ENCODE measurements around the gene TOMM7.
"Not testable (repeated sequence)": the region's sequence is repeated elsewhere in the genome, so short reads cannot be mapped to it uniquely, and the experiment has no call there.

Gene TOMM7

DNA sequence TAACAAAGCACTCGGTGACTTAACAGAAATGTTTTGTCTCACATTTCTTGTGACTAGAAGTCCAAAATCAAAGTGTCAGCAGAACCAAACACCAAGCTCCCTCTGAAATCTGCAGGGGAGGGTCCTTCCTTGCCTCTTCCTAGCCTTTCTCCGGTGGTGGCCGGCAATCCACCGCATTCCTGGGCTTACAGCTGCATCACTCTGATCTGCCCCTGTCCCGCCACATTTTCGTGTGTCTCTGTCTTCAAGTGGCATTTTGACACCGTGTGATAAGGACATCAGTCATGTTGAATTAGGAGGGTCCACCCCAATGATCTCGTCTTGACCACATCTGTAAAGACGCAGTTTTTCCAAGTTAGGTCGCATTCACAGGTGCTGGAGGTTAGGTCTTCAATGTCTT, 30.5 kb upstream of the TOMM7 start:
- no peak for DNase-seq

DNA sequence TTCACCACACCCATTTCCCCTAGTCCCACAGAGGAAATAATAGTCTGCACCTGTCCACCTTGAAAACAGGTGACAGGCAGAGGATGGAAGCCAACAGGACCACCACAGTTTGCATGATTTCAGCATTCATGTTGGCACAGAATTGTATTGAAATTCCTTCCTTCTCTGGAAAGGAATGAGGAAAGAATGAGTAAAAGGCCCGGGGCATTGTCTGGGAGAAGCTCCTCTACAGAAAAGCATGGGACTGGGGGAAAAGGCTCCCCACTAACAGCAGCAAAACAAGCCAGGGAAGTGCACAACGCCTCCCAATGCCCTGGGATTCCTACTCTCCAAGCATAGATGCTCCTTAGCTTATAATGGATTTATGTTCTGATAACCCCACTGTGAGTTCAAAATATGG, 28.5 kb upstream of the TOMM7 start:
- DNase-seq: no peak

DNA sequence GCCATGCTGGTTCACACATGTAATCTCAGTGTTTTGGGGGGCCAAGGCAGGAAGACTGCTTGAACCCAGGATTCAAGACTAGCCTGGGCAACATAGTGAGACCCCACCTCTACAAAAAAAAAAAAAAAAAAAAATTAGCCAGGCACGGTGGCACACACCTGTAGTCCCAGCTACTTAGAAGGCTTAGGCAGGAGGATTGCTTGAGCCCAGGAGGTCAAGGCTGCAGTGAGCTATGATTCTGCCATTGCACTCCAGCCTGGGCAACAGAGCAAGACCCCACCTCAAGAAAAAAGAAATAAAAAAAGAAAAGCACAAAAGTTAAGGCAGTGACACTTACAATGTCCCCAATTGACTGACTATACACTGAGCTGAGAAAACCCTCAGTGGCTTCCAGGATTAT, 27.7 kb upstream of the TOMM7 start:
- not testable (repeated sequence) for DNase-seq

DNA sequence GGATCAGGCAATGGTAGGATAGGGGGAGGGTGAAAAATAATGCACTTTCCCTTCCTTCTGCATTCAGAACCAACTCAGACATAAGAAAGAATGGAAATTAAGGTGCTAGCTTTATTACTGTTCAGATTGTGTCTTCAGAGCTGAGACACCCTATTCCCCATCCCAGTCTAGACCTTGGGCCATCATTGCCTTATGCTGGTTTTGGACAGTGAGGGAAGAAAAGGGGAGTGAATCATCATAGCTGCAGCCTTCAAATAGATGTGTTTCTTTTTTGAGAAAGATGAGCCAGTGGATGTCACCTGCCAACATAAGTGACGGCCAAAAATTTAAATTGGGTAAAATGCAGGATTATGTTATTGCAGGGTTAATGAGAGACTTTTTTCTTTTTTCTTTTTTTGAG, 27.0 kb upstream of the TOMM7 start:
- no peak for DNase-seq

DNA sequence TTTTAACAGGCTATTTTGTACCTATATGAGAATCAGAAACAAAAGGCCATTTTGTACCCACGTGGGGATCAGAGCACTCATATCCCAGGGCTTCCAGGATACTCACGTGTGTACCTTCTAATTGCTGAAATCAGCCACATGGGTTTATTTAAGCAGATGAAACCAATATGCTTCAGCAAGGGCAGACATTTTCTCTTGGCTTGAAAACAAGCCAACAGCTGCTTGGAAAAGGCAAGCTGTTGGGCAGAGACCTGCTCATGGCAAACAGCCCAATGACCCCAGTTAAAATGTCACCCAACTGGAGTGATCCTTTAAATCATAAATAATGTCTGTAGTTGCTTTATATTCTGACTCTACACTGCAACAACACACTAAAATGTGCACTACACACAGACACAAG, 26.5 kb upstream of the TOMM7 start:
- no peak for DNase-seq

DNA sequence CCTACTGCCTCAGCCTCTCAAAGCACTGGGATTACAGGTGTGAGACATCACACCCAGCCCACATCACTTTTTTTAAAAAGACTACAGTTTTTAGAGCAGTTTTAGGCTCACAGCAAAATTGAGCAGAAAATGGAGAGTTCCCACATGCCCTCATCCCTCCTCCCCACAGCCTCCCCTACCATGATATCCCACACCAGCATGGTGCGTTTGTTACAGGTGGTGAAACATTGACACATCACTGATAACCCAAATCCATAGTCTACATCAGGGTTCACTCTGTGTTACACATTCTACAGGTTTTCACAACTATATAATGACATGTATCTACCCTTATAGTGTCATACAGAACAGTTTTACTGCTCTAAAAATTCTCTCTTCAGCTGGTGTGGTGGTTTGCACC, 24.3 kb upstream of the TOMM7 start:
- no peak for DNase-seq

DNA sequence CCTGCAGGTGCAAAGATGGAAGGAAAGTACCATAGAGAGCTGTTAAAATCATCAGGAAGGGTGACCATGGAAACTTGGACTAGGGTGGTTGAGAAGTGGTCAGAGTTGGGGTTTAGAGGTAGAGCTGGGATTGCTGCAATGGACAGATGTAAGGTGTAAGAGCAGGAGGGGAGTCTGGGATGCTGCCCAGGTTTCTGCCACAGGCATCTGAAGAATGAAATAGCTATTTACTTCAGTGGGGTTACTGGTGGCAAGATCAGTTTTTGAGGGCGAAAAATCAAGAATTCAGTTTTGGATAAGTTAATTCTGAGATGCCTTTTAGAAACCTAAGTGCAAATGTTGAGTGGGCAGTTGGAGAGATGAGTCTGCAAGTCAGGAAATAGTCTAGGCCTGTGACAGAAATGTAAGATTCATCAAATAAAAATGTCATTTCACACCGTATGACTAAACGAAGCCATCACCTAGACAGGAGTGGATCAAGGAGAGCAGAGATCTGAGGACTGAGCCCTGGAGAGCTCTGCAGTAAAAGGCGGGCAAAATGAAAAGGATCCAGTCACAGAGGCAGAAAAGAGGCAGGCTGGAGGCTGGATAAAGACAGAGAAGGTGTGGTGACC, 22.7 kb upstream of the TOMM7 start:
- no peak for DNase-seq

DNA sequence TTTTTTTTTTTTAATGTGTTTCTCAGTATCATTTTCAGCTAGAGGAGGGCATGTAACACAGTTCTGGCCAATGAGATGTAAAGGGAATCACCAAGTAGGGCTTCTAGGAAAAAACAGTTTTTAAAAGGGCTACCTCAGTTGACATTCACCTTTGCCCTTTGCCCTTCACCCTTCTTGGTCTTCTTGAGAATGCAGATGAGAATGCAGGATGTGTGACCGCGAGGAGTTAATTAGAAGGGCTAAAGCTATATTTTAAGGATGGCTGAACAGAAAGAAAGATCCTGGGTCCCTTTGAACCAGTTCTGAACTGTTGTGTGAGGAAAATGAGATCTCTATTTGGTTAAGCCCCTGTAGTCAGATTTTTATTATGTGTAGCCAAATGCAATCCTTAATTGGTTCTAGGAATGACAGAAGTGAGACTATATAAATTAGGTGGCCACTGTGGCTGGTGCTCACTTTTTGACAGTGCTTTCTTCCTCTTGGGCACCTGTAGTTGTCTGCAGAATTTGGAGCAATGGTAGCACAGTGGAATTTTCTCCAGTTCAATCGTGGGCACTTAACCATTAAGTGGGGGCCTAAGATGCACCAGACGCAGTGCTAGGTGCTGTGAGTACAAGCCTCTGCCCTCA, 21.1 kb upstream of the TOMM7 start:
- no peak for DNase-seq

DNA sequence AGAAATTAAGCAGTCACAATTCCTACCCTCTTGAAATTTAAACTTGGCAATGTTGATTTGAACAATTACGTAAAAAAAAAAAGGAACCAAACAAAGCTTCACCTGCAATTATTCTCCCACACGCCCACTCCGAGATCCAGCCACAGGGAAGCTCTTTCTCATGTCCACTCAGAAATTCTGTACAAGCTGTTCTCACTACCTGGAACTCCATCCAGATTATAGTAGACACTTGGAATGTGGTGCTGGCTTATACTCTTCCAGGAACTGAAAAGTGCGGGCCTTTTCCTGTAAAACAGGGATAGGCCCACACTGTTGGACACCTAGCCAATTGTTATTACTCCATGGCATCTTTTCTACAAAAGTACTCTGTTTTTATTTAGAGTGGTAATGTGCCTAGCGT, 20.3 kb upstream of the TOMM7 start:
- DNase-seq: no peak

DNA sequence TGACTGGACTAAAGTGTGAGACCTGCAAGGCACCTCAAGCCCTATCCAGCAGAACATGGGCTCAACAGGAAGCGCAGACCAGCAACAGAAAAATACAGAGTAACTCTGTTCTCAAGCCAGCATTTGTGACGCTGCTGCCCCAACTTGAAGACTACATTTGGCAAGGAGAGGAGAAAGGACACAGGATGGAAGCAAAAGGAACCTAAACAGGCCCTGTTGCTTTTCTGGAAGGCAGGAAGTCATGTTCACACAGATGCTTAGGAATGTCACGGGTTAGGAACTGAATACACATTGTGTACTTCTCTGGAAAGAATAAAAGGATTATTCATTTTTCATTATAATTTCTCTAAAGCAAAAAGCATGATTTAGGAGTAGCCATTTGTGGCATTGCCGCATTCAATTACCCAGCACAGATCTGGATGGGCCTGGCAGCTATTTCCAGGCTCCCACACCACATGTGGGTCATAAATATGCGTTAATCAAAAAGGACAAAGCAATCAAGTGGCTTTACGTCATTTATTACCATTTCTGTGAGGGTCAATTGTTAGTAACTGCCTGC, 19.8 kb upstream of the TOMM7 start:
- DNase-seq: no peak

DNA sequence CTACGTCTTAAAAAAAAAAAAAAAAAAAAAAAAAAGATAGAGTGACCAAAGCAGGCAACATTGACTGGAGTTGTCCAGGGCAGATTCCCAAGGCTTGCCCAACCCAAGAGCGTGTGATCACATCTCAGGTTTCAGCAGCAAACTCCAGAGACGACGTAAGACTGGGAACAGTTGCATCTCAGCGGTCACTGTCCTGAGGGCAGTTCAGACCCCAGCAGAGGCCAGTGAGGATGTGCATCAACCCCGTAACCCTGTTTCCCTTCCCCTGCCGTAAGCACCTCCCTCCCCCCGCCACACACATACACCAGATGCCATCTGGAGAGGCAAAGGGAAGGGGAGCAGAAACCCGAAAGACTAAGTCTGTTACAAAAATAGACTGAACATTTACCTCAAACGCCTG, 19.3 kb upstream of the TOMM7 start:
- DNase-seq: no peak

DNA sequence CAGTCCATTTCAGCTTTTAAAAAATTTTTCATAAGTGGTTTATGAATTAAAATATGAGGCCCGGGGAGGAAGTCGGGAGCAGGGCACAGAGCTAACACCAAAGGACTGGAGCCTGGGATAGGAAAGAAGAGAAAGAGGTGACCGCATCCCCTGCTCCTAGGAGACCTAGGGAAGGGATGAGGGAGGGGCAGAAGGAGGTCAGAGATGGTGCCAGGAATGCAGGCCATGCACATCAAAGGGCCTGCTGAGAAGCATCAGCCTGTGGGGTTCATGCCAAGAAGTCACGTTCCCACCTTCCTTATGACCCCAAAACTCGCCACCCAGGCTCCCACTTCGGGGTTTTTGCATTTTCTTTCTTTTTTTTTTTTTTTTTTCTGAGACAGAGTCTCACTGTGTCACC, 14.7 kb upstream of the TOMM7 start:
- no peak for DNase-seq

DNA sequence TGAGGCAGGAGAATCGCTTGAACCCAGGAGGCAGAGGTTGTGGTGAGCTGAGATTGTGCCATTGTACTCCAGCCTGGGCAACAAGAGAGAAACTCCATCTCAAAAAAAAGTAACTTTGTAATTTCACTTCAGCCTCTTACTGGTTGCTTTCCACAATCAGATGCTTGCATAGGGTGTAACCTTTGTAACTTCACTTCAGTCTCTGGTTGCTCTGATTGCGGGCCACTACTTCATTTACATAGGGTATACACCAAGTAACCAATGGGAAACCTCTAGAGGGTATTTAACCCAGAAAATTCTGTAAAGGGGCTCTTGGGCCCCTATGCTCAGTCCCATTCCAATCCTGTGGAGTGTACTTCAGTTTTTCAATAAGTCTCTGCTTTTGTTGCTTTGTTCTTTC, 13.9 kb upstream of the TOMM7 start:
- not testable (repeated sequence) for DNase-seq

DNA sequence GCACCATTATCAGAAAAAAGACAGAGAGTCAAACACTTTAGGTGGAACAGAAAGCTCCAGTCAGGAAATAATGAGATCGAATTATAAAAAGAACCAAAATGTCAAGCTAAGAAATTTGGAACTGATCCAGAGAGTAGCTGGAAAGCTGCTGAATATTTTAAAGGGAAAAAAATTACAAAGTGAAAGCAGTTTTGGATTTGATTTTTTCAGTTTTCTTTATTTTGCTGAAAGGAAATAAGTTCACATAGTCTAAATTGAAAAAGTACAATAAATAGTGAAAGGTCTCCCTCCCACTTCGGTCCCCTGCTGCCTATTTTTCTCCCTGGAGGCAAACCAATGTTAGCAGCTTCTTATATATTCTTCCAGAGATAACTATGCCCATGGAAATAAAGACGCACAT, 11.3 kb upstream of the TOMM7 start:
- DNase-seq: no peak

DNA sequence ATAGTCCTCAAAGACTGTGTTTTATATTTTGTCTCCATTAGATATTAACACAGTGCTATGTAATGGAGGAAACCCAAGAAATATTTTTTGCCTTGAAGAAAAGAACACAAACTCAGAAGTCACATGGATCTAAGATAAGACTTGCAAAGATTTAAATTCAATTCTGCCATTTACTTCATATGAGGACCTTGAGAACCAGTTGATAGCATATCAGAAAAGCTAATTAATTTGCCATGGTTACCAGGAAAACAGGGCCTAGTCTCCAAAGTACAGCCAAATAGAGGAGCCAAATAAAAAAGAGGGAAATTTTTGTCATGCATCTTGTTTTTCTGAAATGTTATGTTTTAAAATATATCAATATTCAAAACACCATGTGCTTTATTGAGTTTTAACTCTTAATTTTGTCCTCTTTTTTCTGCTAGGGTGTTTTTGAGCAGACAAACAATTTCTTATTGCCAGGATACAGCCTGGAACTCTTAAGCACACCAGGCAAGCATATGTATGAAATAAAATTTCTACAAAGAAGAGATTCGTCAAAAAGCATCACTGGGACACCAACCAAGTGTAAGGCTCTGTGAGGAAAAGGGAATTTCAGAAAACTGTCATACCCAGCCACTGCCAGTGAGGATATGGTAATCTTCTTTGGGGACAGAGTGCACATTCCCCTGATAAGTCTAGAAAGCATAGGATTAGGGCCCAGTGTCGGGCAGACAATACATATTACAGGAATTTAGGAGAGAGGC, 10.6 kb upstream of the TOMM7 start:
- no peak for DNase-seq

DNA sequence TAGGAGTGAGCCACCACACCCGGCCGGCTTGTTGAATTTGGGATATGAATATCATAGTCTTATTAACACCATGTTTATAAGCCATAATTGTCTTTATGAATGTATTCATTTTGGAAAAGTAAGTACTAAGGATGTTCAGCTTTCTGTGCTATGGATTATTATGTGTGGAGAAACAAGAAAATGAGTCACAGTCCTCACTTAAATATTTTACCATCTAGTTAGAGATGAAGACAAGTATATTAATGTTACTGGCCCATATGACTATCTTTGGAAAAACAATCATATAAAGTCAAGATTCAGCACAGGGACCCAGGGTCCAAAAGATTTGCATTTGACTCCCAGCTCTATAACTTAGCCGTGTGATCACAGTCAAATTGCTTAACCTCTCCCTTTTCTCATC, 9.8 kb upstream of the TOMM7 start:
- no peak for DNase-seq

DNA sequence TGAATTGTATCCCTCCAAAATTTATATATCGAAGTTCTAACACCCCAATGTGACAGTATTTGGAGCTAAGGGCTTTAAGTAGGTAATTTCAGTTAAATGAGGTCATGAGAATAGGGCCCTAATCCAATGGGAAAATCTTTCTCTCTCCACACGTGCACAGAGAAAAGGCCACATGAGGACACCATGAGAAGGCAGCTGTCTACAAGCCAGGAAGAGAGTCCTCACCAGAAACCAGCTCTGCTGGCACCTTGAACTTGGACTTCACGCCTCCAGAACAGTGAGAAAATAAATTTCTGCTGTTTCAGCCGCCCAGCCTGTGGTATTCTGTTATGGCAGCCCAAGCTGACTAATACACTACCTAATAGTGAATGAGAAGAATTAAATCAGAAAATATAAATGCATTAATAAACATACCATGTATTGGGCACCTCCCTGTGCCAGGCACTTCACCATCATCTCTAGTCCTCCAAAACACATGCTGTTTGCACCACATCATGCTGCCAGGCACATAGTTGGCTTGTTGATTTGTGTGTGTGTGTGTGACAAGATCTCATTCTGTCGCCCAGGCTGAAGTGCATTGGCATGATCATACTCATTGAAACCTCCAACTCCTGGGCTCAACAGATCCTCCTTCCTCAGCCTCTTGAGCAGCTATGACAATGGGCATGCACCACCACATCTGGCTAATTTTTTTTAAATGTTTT, 9.1 kb upstream of the TOMM7 start:
- DNase-seq: no peak

DNA sequence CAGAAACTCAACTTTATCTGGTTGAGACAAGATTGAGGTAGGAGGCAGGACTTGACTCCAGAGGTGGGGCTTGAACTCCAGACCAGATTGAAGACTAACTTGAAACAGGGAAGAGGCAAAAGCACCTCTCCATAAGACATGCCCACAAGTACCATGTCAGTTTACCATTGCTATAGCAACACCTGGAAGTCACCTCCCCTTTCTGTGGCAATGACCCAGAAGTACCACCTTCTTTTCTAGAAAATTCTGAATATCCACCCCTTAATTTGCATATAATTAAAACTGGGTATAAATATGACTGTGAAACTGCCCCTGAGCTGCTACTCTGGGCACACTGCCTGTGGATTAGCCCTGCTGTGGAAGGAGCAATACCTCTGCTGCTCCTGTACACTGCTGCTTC, 4.9 kb upstream of the TOMM7 start:
- DNase-seq: no peak

DNA sequence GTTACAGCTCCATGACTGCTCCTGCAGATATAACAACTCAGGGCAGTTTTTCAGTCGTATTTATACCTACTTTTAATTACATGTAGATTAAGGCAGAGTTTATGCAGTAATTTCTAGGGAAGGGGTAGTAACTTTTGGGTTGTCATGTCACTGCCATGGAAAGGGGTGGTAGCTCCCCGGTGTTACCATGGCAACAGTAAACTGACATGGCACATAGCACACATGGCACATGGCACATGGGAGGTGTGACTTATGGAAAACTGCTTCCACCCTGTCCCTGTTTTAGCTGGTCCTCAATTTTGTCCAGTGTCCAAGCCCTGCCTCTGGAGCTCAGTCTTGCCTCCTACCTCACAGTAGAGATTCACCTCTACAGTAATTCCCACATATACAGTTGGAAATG, 3.9 kb upstream of the TOMM7 start:
- DNase-seq: no peak

DNA sequence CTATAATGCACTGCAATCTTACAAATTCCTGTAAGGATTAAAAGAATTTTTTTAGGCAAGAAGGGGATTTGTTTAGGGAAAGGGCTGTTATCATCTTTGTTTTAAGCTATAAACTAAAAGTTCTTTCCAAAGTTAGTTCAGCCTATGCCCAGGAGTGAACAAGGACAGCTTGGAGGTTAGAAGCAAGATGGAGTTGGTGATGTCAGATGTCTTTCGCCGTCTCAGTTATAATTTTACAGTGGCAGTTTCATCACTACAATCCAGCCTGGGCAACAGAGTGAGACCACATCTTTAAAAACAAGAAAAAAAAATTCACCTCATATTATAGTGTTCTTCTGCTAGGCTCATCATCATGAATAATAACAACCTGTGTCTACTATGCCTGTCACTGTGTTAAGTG, 2.1 kb upstream of the TOMM7 start:
- no peak for DNase-seq

DNA sequence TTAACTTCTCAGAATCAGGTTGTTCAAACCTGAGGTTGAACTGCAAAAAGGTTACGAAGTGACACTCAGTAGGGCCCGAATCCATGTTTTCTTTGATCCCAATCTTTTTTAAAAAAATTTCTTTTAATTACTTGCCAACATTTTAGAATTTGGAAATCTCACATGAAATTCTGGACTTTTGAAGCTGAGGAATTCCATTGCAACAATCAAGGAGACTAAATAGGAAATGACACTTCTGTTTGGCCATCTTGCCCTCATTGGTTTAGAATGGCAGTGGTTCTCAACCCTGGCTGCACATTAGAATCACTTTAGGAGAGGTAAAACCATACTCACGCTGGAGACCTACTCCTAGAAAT, 471 bp upstream of the TOMM7 start:
- no peak for DNase-seq

DNA sequence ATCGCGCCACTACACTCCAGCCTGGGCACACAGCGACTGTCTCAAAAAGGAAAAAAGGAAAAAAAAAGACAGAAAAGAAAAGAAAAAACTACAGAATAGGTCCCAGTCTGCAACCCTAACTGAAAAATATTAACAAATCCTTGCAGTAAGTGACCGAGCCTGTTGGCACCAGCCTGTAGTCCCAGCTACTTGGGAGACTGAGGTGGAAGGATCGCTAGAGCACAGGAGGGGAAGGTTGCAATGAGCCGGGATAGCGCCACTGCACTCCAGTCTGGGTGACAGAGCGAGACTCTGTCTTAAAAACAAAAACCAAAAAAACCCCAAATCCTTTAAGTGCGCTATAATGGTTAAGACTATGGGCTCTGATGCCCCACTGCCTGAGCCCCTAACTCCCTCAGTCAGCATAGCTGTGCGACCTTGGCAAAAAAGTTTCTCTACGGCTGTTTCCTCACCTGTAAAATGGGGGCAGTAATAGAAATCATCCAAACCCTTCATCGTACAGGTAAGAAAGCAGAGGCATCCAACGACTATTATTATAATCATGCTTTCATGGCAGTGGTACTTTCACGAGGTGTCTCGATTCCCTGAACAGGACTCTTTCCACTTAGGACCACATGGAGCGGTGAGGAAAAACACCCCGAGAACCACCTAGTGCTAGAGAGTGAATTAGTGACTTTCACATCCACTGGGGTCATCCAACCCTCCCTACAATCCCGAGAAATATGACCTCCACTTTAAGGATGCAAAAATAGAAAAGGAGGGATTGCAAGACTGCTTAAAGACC, 755 bp downstream of the TOMM7 start:
- DNase-seq: peak in 1 of 6 experiments; percentile 42

DNA sequence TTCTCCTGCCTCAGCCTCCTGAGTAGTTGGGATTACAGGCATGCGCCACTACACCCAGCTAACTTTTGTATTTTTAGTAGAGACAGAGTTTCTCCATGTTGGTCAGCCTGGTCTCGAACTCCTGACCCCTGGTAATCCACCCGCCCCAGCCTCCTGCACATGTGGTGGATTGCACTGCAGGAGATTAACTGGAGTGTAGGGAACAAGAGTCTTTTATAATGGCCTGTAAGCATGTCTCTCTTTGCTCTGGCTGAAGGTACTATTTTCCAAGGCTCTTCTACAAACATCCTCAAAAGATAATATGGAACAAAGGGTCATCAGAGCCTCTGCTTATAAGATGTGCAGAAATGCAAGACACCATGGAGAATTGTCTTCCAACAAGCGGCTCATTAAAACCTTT, 3.2 kb downstream of the TOMM7 start:
- no peak for DNase-seq

All from stimulated activated naive CD4-positive, alpha-beta T cell (primary cell).